PFSK-1 (cell line): ENCODE data around the gene SESN3.

Source experiments
- POLR2AphosphoS5 ChIP-seq: IDR thresholded peaks from 2 replicates; pipeline ENCODE4 v1.6.1; 2012; ENCODE audit warnings: low read depth, mild to moderate bottlenecking, control low read depth, low read length, moderate library complexity
- SIN3A ChIP-seq: IDR thresholded peaks from 2 replicates; pipeline ENCODE4 v1.6.1; 2012; ENCODE audit warnings: mild to moderate bottlenecking, low read length, moderate library complexity, borderline replicate concordance; ENCODE audit not compliant: insufficient read depth
- TAF1 ChIP-seq: IDR thresholded peaks from 2 replicates; pipeline ENCODE4 v1.6.1; 2012; ENCODE audit warnings: low read length, control low read depth, borderline replicate concordance; ENCODE audit not compliant: insufficient read depth
- TF ChIP-seq, protein P1 (sequence below), 2 experiments: IDR thresholded peaks; 2 replicates each; pipeline versions ENCODE4 v1.6.1 to v1.8.0; 2011 to 2012; ENCODE audit warnings: low read depth in 2 of 2, low read length in 2 of 2, control low read depth in 1 of 2, inconsistent platforms in 1 of 2, mild to moderate bottlenecking in 1 of 2, moderate library complexity in 1 of 2; ENCODE audit not compliant: insufficient read depth in 1 of 2

DNA sequence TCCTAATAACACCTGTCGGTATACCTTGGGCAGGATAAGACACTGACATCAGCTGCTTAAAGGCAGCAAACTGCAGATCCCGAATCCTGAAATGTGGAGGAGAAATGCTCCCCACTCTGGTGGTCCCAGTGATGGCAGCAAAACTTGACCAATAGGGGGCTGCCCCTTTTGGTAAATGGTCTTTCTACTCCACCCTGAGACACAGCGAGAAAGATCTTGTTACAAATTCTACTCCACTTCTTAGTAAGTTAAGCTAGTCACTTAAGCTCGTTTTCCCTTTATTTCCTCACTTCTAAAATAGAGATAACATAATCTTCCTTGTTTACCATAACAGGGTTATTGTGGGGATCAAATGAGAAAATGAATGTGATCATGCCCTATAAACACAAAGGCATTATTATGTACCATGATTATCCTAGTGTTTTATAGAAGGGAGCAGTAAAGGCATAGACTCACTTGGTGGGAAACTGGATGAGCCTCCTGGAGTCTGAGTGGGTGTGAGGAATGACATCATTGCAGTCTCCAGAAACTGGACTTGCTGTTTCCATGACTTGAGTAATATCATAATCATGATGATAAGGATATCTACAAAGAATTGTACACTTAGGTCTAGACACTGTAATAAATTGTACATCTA is 90.5 kb downstream of the SESN3 start:
- TF ChIP-seq POLR2AphosphoS5 (no peak), SIN3A (no peak), TAF1 (no peak)
- TF ChIP-seq, protein P1, sequence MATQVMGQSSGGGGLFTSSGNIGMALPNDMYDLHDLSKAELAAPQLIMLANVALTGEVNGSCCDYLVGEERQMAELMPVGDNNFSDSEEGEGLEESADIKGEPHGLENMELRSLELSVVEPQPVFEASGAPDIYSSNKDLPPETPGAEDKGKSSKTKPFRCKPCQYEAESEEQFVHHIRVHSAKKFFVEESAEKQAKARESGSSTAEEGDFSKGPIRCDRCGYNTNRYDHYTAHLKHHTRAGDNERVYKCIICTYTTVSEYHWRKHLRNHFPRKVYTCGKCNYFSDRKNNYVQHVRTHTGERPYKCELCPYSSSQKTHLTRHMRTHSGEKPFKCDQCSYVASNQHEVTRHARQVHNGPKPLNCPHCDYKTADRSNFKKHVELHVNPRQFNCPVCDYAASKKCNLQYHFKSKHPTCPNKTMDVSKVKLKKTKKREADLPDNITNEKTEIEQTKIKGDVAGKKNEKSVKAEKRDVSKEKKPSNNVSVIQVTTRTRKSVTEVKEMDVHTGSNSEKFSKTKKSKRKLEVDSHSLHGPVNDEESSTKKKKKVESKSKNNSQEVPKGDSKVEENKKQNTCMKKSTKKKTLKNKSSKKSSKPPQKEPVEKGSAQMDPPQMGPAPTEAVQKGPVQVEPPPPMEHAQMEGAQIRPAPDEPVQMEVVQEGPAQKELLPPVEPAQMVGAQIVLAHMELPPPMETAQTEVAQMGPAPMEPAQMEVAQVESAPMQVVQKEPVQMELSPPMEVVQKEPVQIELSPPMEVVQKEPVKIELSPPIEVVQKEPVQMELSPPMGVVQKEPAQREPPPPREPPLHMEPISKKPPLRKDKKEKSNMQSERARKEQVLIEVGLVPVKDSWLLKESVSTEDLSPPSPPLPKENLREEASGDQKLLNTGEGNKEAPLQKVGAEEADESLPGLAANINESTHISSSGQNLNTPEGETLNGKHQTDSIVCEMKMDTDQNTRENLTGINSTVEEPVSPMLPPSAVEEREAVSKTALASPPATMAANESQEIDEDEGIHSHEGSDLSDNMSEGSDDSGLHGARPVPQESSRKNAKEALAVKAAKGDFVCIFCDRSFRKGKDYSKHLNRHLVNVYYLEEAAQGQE (IDR thresholded peaks at IDR 0.05; ENCODE audit: insufficient read depth in 1 of 2, low read depth in 2 of 2, low read length in 2 of 2) = no peak
